GM12873 (cell line): ENCODE results near the gene ZFAND3.

Source experiments
- CTCF ChIP-seq: IDR thresholded peaks from 2 replicates; pipeline ENCODE4 v1.5.1; 2012; ENCODE audit warnings: low read depth, mild to moderate bottlenecking, moderate library complexity, low read length, control low read depth; ENCODE audit not compliant: insufficient read depth; ENCODE audit errors: missing control alignments

Gene ZFAND3

DNA sequence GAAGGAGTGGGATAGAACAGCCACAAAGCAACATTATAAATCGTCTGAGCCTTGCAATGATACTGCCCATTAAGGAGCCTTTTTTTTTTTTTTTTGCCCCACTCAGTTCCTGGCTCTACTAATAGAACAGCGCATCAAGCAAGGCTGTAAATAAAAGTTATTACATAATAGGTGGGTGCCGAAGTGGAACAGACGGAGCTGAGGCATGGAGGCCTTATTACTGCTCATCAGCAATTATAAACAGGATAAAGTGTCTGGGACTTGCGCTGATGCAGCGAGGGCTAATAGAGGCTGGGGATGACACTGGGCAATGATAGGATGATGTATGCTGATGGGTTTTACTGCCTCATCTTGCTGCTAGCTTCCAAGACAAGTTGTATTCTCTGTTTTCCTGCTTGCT lies 272.1 kb downstream of the ZFAND3 start:
- TF ChIP-seq CTCF = no peak

GRCh38 chr6:38092465-38092864 lies 272.9 kb downstream of the ZFAND3 start:
- no peak for TF ChIP-seq CTCF

GRCh38 chr6:38092964-38093363 lies 273.4 kb downstream of the ZFAND3 start:
- TF ChIP-seq CTCF = no peak

GRCh38 chr6:38095054-38095453 lies 275.5 kb downstream of the ZFAND3 start:
- TF ChIP-seq CTCF = no peak

DNA sequence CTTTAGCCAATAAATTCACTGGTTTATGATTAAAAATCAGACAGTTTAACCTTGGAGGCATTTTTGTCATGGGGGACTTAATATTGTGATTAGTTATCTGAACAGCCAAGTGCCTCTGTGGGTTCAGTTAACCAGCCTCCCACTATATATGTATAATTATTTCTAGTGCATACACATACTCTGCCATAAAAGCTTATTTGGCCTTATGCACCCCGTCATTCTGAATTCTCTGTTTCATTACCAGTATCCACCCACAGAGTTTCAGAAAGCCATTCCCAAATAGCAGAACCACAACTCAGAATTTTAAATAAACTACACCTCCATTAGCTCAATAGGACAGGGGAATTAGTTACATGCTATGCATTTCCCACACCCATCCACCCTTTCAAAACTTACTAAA lies 279.7 kb downstream of the ZFAND3 start:
- no peak for TF ChIP-seq CTCF

- TF ChIP-seq CTCF = no peak
These were observed 280.9 kb downstream of the ZFAND3 start for GRCh38 chr6:38100380-38100779.

GRCh38 chr6:38103921-38104320 lies 284.4 kb downstream of the ZFAND3 start:
- no peak for TF ChIP-seq CTCF

DNA sequence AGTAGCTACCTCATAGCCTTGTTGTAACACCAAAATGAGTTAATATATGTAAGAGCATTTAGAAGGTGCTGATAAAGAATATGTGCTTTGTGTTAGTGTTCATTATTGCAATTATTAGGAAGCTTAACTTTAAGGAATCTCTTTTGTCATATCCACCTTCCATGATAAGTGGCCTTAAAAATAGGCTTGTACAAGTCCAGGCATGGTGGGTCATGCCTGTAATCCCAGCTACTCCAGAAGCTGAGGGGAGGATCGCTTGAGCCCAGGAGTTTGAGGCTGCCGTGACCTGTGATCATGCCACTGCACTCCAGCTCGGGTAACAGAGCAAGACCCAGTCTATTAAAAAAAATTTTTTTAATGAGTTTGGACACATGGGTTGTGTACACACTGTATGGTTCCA lies 285.5 kb downstream of the ZFAND3 start:
- no peak for TF ChIP-seq CTCF
